ENCODE results near the gene TOMM7. TPM values are rescaled to one million over a fixed set of nuclear protein-coding genes. Genes with fewer than 3 reads are reported as not detected.
"Not testable (repeated sequence)": the region's sequence is repeated elsewhere in the genome, so short reads cannot be mapped to it uniquely, and the experiment has no call there.

TOMM7 gene
- total and polyA plus RNA-seq, 10 donors = 85.4 to 524 (median 300) TPM

GRCh38 chr7:22851145-22851544 lies 28.5 kb upstream of the TOMM7 start:
- no peak for TF ChIP-seq POLR2A (IDR thresholded peaks at IDR 0.05)
- TF ChIP-seq CTCF (IDR thresholded peaks at IDR 0.05 in 8 of 11, conservative IDR thresholded peaks at IDR 0.05 in 3 of 11) = no peak
- no peak for TF ChIP-seq POLR2AphosphoS5 (IDR thresholded peaks at IDR 0.05)
- no peak overlapping the region for H3K27ac ChIP-seq
- no peaks in the 10 kb centered on the region for H3K36me3 ChIP-seq

GRCh38 chr7:22850394-22850793 lies 27.7 kb upstream of the TOMM7 start:
- intact Hi-C loops (cut with DNase I; ENCODE audit: low total_unique reads) = loop anchor here (5.0 kb wide), 1 partner anchor 207 kb away; no protein-coding TSS in a partner anchor
- not testable (repeated sequence) for H3K9me3 ChIP-seq; H3K27me3 ChIP-seq (replicated peaks in 1 of 7); H3K36me3 ChIP-seq; H3K4me3 ChIP-seq; DNase-seq; H3K27ac ChIP-seq
- WGBS, 5 donors = 86 to 100% (median 95%) methylated on average over 1 of the region's 1 CpG
- H3K4me1 ChIP-seq = peaks cover 0 to 19% (median 13%) of the 10 kb centered on the region in 6 donors

More at GRCh38 chr7:22851145-22851544, 28.5 kb upstream of the TOMM7 start:
- WGBS, 5 donors = 72 to 86% (median 79%) methylated on average over 2 of the region's 2 CpGs
- Histone ChIP-seq H3K27me3 (replicated peaks in 1 of 7) (no peaks in the 10 kb centered on the region), H3K9me3 (no peaks in the 10 kb centered on the region), H3K4me3 (no peak overlapping the region), H3K4me1 (peaks cover 0 to 27% (median 20%) of the 10 kb centered on the region in 6 donors)
- DNase-seq = no peak
- intact Hi-C loops (cut with DNase I; ENCODE audit: low total_unique reads) = loop anchor here (5.0 kb wide), 1 partner anchor 206 kb away; no protein-coding TSS in a partner anchor

- no peak for TF ChIP-seq CTCF (IDR thresholded peaks at IDR 0.05 in 8 of 11, conservative IDR thresholded peaks at IDR 0.05 in 3 of 11)
- no peak for TF ChIP-seq POLR2AphosphoS5 (IDR thresholded peaks at IDR 0.05)
- TF ChIP-seq POLR2A (IDR thresholded peaks at IDR 0.05) = no peak
- H3K27me3 ChIP-seq (replicated peaks in 1 of 7) = no peaks in the 10 kb centered on the region
- intact Hi-C loops (cut with DNase I; ENCODE audit: low total_unique reads) = loop anchor here (5.0 kb wide), 1 partner anchor 208 kb away; no protein-coding TSS in a partner anchor
Measured at GRCh38 chr7:22849662-22850061, 27.0 kb upstream of the TOMM7 start.

GRCh38 chr7:22849172-22849571 lies 26.5 kb upstream of the TOMM7 start:
- no peak for TF ChIP-seq POLR2AphosphoS5 (IDR thresholded peaks at IDR 0.05)
- Histone ChIP-seq H3K4me1 (peaks cover 0 to 11% (median 6%) of the 10 kb centered on the region in 6 donors), H3K4me3 (no peak overlapping the region), H3K27me3 (replicated peaks in 1 of 7) (no peaks in the 10 kb centered on the region), H3K27ac (no peak overlapping the region), H3K36me3 (no peaks in the 10 kb centered on the region), H3K9me3 (no peaks in the 10 kb centered on the region)
- DNase-seq = no peak
- WGBS, 5 donors = 48 to 65% (median 59%) methylated on average over 2 of the region's 2 CpGs
- intact Hi-C loops (cut with DNase I; ENCODE audit: low total_unique reads) = no loop called here

More at GRCh38 chr7:22849662-22850061, 27.0 kb upstream of the TOMM7 start:
- Histone ChIP-seq H3K27ac (no peak overlapping the region), H3K36me3 (no peaks in the 10 kb centered on the region), H3K4me1 (peaks cover 0 to 12% (median 6%) of the 10 kb centered on the region in 6 donors), H3K9me3 (no peaks in the 10 kb centered on the region), H3K4me3 (no peak overlapping the region)
- 88 to 96% (median 94%) methylated on average over 1 of the region's 1 CpG for WGBS, 5 donors
- DNase-seq = no peak

- no peak overlapping the region for H3K27ac ChIP-seq
- H3K4me3 ChIP-seq = no peak overlapping the region
- H3K36me3 ChIP-seq = no peaks in the 10 kb centered on the region
- H3K27me3 ChIP-seq (replicated peaks in 1 of 7) = no peaks in the 10 kb centered on the region
- no peak for DNase-seq
- intact Hi-C loops (cut with DNase I; ENCODE audit: low total_unique reads) = no loop called here
- WGBS, 5 donors = 78 to 93% (median 87%) methylated on average over 1 of the region's 1 CpG
- H3K9me3 ChIP-seq = no peaks in the 10 kb centered on the region
- TF ChIP-seq CTCF (IDR thresholded peaks at IDR 0.05 in 8 of 11, conservative IDR thresholded peaks at IDR 0.05 in 3 of 11) (no peak), POLR2AphosphoS5 (IDR thresholded peaks at IDR 0.05) (no peak), POLR2A (IDR thresholded peaks at IDR 0.05) (no peak)
- H3K4me1 ChIP-seq = no peaks in the 10 kb centered on the region
Measured at GRCh38 chr7:22846961-22847360, 24.3 kb upstream of the TOMM7 start.

All from spleen (tissue), 11 donors.